A549 (cell line): ENCODE results near the gene OR5B2. TPM values are rescaled to one million over a fixed set of nuclear protein-coding genes. Genes with fewer than 3 reads are reported as not detected.

Source experiments
- ATAC-seq, 2 experiments: fragments of 200-7000 bp in 1 of 2; fragments of >200 bp in 1 of 2; cut with Nextera tagmentation in 1 of 2; cut with Tn5 transposase in 1 of 2; 3 replicates each; pipeline versions ENCODE4 v1.8.0 to v1.9.1; 2018 to 2020; ENCODE audit warnings: mild to moderate bottlenecking in 1 of 2, moderate library complexity in 1 of 2
- CTCF ChIA-PET: fragments of 300-600 bp; sonication (Branson Sonifier 250); formaldehyde crosslinking; extraction: SDS; loops from one replicate; lab custom pipeline; 2021; ENCODE audit warnings: antibody characterized with exemption, inconsistent platforms; lab: Yijun Ruan, JAX
- POLR2A ChIA-PET: fragments of 350-600 bp; formaldehyde crosslinking; extraction: SDS; loops from one replicate; lab custom pipeline; 2021; ENCODE audit warnings: antibody characterized with exemption, inconsistent platforms; lab: Yijun Ruan, JAX
- DNase-seq, 2 experiments: peaks; one replicate each; pipeline versions ENCODE4 v3.0.0 to v3.0.0-alpha.2; 2011 to 2016; ENCODE audit warnings: low read depth in 1 of 2, low spot score in 1 of 2
- FAIRE-seq: peaks from 2 replicates; lab custom pipeline; 2011; peaks lifted over from hg19 to GRCh38; lab: Jason Lieb, UNC
- H3K27ac ChIP-seq, 2 experiments: fragments of >200 bp; sonication (Bioruptor Twin); formaldehyde crosslinking; 3 replicates each; pipeline ENCODE4 v1.5.1; 2016 to 2017
- H3K4me1 ChIP-seq: fragments of >200 bp; sonication (Bioruptor Twin); formaldehyde crosslinking; 3 replicates; pipeline ENCODE4 v1.6.1; 2016
- H3K4me2 ChIP-seq: fragments of >200 bp; sonication (Bioruptor Twin); formaldehyde crosslinking; 3 replicates; pipeline ENCODE4 v1.6.1; 2016
- H3K4me3 ChIP-seq: fragments of >200 bp; sonication (Bioruptor Twin); formaldehyde crosslinking; 3 replicates; pipeline ENCODE4 v1.5.1; 2016
- H3K9me3 ChIP-seq: fragments of >200 bp; sonication (Bioruptor Twin); formaldehyde crosslinking; 3 replicates; pipeline ENCODE4 v1.6.1; 2016
- ATOH8 ChIP-seq: fragments of 250-450 bp; sonication (Bioruptor Pico); IDR thresholded peaks from 2 replicates; pipeline ENCODE4 v1.5.0; 2020; ENCODE audit warnings: low read depth, mild to moderate bottlenecking, moderate library complexity
- BCL3 ChIP-seq: fragments of >200 bp; sonication (Bioruptor Twin); formaldehyde crosslinking; IDR thresholded peaks from 3 replicates; pipeline ENCODE4 v1.6.1; 2016
- CBX2 ChIP-seq: fragments of 200-600 bp; sonication (generic); IDR thresholded peaks from 2 replicates; pipeline ENCODE4 v1.6.1; 2016; ENCODE audit warnings: low read depth, mild to moderate bottlenecking, borderline replicate concordance
- CTCF ChIP-seq: fragments of >200 bp; sonication (Bioruptor Twin); formaldehyde crosslinking; IDR thresholded peaks from 3 replicates; pipeline ENCODE4 v1.5.1; 2016
- EHMT2 ChIP-seq: fragments of 200-600 bp; sonication (generic); IDR thresholded peaks from 2 replicates; pipeline ENCODE4 v1.6.1; 2016; ENCODE audit warnings: antibody characterized with exemption, low read depth, mild to moderate bottlenecking, moderate library complexity
- FOSL2 ChIP-seq, 2 experiments: fragments of 450-650 bp in 1 of 2; fragments of >200 bp in 1 of 2; sonication (Bioruptor Twin) in 1 of 2; formaldehyde crosslinking; IDR thresholded peaks; 2 replicates each; pipeline versions ENCODE4 v1.5.0 to v1.6.1; 2016 to 2020; ENCODE audit warnings: mild to moderate bottlenecking in 1 of 2, moderate library complexity in 1 of 2
- HMGXB4 ChIP-seq: fragments of 250-450 bp; sonication (Bioruptor Pico); IDR thresholded peaks from 2 replicates; pipeline ENCODE4 v1.5.0; 2021; ENCODE audit warnings: mild to moderate bottlenecking, moderate library complexity, borderline replicate concordance
- HOXB13 ChIP-seq: fragments of 250-450 bp; sonication (Bioruptor Pico); IDR thresholded peaks from 2 replicates; pipeline ENCODE4 v1.5.0; 2020; ENCODE audit warnings: low read depth, mild to moderate bottlenecking, moderate library complexity
- MAFK ChIP-seq: fragments of 450-650 bp; IDR thresholded peaks from 2 replicates; pipeline ENCODE4 v1.6.1; 2014; ENCODE audit not compliant: partially characterized antibody
- NR3C1 ChIP-seq: fragments of >200 bp; sonication (Bioruptor Twin); formaldehyde crosslinking; IDR thresholded peaks from 3 replicates; pipeline ENCODE4 v1.6.1; 2017
- TP53 ChIP-seq: fragments of 250-450 bp; sonication (Bioruptor Pico); IDR thresholded peaks from 2 replicates; pipeline ENCODE4 v1.5.0; 2021; ENCODE audit warnings: mild to moderate bottlenecking, moderate library complexity
- ZSCAN20 ChIP-seq: fragments of 250-450 bp; sonication (Bioruptor Pico); IDR thresholded peaks from 2 replicates; pipeline ENCODE4 v1.8.0; 2022; ENCODE audit warnings: mild to moderate bottlenecking, moderate library complexity
- WGBS: methylation state at CpG from one replicate; pipeline ENCODE4 v1.1.6; 2017; ENCODE audit errors: missing lambda C conversion rate; 5-methylcytosine and 5-hydroxymethylcytosine counted together
- polyA plus RNA-seq, 4 experiments: library from polyadenylated mRNA; depleted of rRNA in 3 of 4; stranded (reverse); fragments of >200 nt; fragmentation: RNase III in 1 of 4; extraction: RNeasy Plus Mini Kit Qiagen cat#74134 plus additional on column Dnase treatment in 1 of 4; gene quantifications; 2 replicates in 3 of 4; 3 replicates in 1 of 4; pipeline ENCODE4 v1.2.3, GENCODE V29; 2011 to 2017
- TF ChIP-seq, protein P1 (sequence below): fragments of 150-350 bp; IDR thresholded peaks from 2 replicates; pipeline ENCODE4 v1.6.1; 2014; ENCODE audit warnings: low read depth, mild to moderate bottlenecking, low read length

The OR5B2 gene
- polyA plus RNA-seq, 2 of the 4 experiments (the other 2 are of a cell fraction) = not detected

GRCh38 chr11:58451585-58451984, 23.7 kb upstream of the OR5B2 start (continued):
- TF ChIP-seq BCL3 = no peak

DNA sequence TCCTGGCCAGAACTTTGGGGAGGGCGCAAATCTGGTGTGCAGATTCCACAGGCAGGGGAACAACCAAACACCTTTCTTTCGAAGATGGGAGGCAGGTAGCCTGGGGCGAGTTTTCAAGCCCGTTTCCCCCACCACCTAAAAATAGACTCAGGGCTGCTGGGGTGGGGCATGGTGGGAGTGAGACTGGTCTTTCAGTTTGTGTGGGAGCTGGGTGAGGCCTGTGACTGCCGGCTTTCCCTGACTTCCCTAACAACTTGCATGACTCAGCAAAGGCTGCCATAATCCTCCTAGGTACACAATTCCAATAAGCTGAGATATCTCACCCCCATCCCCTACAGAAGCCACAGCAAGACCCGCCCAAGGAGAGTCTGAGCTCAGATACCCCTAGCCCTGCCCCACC, 18.4 kb upstream of the OR5B2 start:
- Histone ChIP-seq H3K27ac (no peak overlapping the region), H3K4me1 (no peaks in the 10 kb centered on the region), H3K4me2 (no peak overlapping the region), H3K9me3 (no peaks in the 10 kb centered on the region), H3K4me3 (no peak overlapping the region)
- peak; percentile 19 for TF ChIP-seq MAFK
- TF ChIP-seq, protein P1, sequence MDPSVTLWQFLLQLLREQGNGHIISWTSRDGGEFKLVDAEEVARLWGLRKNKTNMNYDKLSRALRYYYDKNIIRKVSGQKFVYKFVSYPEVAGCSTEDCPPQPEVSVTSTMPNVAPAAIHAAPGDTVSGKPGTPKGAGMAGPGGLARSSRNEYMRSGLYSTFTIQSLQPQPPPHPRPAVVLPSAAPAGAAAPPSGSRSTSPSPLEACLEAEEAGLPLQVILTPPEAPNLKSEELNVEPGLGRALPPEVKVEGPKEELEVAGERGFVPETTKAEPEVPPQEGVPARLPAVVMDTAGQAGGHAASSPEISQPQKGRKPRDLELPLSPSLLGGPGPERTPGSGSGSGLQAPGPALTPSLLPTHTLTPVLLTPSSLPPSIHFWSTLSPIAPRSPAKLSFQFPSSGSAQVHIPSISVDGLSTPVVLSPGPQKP = no peak
- POLR2A ChIA-PET = no interaction called here
- CTCF ChIA-PET = no interaction called here
- ATAC-seq (no peak), FAIRE-seq (no peak), DNase-seq (no peak)
- 16% methylated on average over 6 of the region's 6 CpGs for WGBS

- 0% methylated on average over 2 of the region's 2 CpGs for WGBS
- Histone ChIP-seq H3K4me1 (no peaks in the 10 kb centered on the region), H3K4me2 (no peak overlapping the region), H3K27ac (no peak overlapping the region), H3K4me3 (no peak overlapping the region), H3K9me3 (no peaks in the 10 kb centered on the region)
- FAIRE-seq (no peak), DNase-seq (no peak), ATAC-seq (no peak)
- POLR2A ChIA-PET = no interaction called here
- CTCF ChIA-PET = no interaction called here
- TF ChIP-seq FOSL2 (IDR thresholded peaks at IDR 0.05) (no peak), FOSL2 (CRISPR knock-in tag; IDR thresholded peaks at IDR 0.05) (no peak), HOXB13 (CRISPR knock-in tag) (no peak), TP53 (CRISPR knock-in tag) (no peak), EHMT2 (no peak), HMGXB4 (CRISPR knock-in tag) (no peak), CBX2 (no peak), NR3C1 (no peak)
Observed at GRCh38 chr11:58444300-58444699, 16.4 kb upstream of the OR5B2 start.

- no peak for FAIRE-seq
- ATAC-seq = no peak
Observed at GRCh38 chr11:58442136-58442535, 14.2 kb upstream of the OR5B2 start, which contains the start of gene OR5B12. Gene OR5B12 (minus strand): TSS chr11:58442236. CDS start chr11:58440151, 2,085 bp downstream.

More at GRCh38 chr11:58442136-58442535, 14.2 kb upstream of the OR5B2 start, which contains the start of gene OR5B12:
- no peak for DNase-seq
- WGBS = 34% methylated on average over 1 of the region's 1 CpG
- H3K4me3 ChIP-seq = no peak within 1 kb of the TSS
- H3K9me3 ChIP-seq = no peaks in the 10 kb centered on the region; the same call in 2 of the 3 replicates
- no peaks in the 10 kb centered on the region for H3K4me1 ChIP-seq
- H3K27ac ChIP-seq = no peak within 1 kb of the TSS
- CTCF ChIA-PET = no interaction called here
- H3K4me2 ChIP-seq = no peak within 1 kb of the TSS
- POLR2A ChIA-PET = no interaction called here
- TF ChIP-seq ZSCAN20 (CRISPR knock-in tag) (no peak), ATOH8 (CRISPR knock-in tag) (no peak), CTCF (no peak), CBX2 (no peak), HOXB13 (CRISPR knock-in tag) (no peak)
